Epithelial cell of esophagus (primary cell): ENCODE measurements around the gene PDE8B.

ENCODE experiments used
- DNase-seq: peaks from one replicate; pipeline ENCODE4 v3.0.0; 2010; ENCODE audit warnings: low read depth
- H3K4me3 ChIP-seq: 2 replicates; pipeline ENCODE4 v1.5.1; 2011; ENCODE audit warnings: mild to moderate bottlenecking, low read length, control low read depth
- TF ChIP-seq, protein P1 (sequence below): IDR thresholded peaks from 2 replicates; pipeline ENCODE4 v1.5.1; 2011; ENCODE audit warnings: low read depth, mild to moderate bottlenecking, low read length, control low read depth, inconsistent platforms; ENCODE audit not compliant: insufficient read depth; ENCODE audit errors: missing control alignments

Gene PDE8B

DNA sequence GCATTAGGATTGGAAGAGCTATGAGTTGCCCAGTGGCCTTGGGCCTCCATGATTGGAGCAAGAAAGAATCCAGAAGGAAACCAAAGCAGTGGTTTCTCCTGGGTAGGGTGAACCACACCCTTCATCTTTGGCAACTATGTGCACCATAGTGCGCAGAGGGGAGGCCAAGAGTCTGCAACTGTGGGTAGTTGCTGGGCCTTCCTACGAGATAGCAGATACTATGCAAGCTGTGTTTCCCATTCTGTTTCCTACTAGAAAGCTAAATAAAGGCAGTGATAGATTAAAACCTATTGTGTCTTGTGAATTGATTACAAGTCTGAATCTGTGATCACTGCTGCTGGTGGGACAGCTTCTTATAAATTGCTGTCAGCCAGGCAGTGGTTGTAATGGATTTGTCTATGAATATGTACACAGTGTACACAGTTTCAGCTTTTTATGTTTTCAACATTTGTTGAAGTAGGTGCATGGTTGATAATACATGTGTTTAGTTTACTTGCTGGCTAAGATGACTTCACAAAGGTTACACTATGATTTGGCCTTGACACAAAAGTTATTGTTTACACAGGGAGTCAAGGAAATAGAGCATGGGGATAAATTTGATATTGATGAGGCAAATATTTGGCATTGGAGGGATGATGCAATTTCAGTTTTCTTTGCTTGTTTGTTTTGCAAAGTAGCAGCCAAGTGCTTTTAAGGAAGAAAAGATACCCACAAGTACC is 23.7 kb upstream of the PDE8B start:
- H3K4me3 ChIP-seq = no peak overlapping the region
- TF ChIP-seq, protein P1, sequence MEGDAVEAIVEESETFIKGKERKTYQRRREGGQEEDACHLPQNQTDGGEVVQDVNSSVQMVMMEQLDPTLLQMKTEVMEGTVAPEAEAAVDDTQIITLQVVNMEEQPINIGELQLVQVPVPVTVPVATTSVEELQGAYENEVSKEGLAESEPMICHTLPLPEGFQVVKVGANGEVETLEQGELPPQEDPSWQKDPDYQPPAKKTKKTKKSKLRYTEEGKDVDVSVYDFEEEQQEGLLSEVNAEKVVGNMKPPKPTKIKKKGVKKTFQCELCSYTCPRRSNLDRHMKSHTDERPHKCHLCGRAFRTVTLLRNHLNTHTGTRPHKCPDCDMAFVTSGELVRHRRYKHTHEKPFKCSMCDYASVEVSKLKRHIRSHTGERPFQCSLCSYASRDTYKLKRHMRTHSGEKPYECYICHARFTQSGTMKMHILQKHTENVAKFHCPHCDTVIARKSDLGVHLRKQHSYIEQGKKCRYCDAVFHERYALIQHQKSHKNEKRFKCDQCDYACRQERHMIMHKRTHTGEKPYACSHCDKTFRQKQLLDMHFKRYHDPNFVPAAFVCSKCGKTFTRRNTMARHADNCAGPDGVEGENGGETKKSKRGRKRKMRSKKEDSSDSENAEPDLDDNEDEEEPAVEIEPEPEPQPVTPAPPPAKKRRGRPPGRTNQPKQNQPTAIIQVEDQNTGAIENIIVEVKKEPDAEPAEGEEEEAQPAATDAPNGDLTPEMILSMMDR = no peak
- DNase-seq = no peak

DNA sequence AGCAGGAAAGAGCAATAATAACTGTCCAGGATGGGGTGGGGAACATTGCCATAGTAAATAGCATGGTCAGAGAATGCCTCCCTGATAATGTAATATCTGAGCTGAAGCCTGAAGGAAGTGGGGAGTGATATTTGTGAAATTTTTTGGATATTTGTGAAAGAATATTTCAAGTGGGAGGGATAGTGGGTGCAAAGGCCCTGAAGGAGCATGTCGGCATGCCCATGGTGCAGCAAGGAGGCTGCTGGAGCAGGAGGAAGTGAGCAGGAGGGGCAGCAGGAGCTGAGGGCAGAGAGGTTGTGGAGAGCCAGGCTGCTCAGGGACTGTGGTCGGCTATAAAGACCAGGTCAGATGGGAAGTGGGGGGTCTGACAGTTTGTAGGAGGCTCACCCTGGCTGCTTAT is 21.1 kb upstream of the PDE8B start:
- H3K4me3 ChIP-seq = no peak overlapping the region
- no peak for DNase-seq
- TF ChIP-seq, protein P1 = no peak

- TF ChIP-seq, protein P1 = no peak
- DNase-seq = no peak
Observed at GRCh38 chr5:77192441-77193050, 17.9 kb upstream of the PDE8B start.

GRCh38 chr5:77194762-77195161 is 15.7 kb upstream of the PDE8B start:
- H3K4me3 ChIP-seq = no peak overlapping the region
- no peak for DNase-seq
- TF ChIP-seq, protein P1 = no peak

More at GRCh38 chr5:77192441-77193050, 17.9 kb upstream of the PDE8B start:
- no peak overlapping the region for H3K4me3 ChIP-seq

- no peak for DNase-seq
- no peak overlapping the region for H3K4me3 ChIP-seq
- TF ChIP-seq, protein P1 = no peak
Observed at GRCh38 chr5:77197840-77198554, 12.5 kb upstream of the PDE8B start.

DNA sequence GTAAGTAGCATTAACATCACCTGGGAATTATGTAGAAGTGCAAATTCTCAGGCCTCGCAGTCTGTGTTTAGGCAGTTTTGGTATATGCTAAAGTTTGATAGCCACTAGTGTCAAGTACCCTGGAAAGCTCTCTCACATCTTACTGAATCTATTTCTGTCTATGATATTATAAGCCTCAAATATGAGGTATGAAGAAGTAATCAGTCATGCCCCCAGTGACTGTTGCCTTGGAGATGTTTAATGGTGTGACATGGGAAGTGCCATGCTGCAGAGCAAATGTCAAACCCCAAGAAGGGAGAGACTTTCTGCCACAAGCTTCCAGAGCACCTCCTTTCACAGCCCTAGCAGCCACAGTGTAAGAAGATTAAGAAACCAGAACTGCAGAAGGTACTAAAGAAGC is 9.8 kb upstream of the PDE8B start:
- DNase-seq = no peak
- H3K4me3 ChIP-seq = no peak overlapping the region
- TF ChIP-seq, protein P1 = no peak
